PC-9 (cell line): Measurements from ENCODE around the gene UBE2R2. TPM values are rescaled to one million over a fixed set of nuclear protein-coding genes. Genes with fewer than 3 reads are reported as not detected.
"Not testable (repeated sequence)": the region's sequence is repeated elsewhere in the genome, so short reads cannot be mapped to it uniquely, and the experiment has no call there.

Source experiments
- BruUV-seq: library from RNA; stranded (reverse); fragments of 400-500 nt; replicated peaks from 2 replicates; lab custom pipeline; 2021; lab: Mats Ljungman, UMichigan
- CTCF ChIA-PET: fragments of 300-600 bp; sonication (Branson Sonifier 250); formaldehyde crosslinking; loops from one replicate; lab custom pipeline; 2022; ENCODE audit warnings: antibody characterized with exemption; lab: Charles Lee
- POLR2A ChIA-PET: fragments of 300-600 bp; sonication (Branson Sonifier 250); formaldehyde crosslinking; loops from one replicate; lab custom pipeline; 2022; ENCODE audit warnings: antibody characterized with exemption; ENCODE audit not compliant: unreplicated experiment; lab: Charles Lee
- DNase-seq, 2 experiments: peaks; one replicate each; pipeline versions ENCODE4 v3.0.0 to v3.0.0-alpha.2; 2015 to 2022; ENCODE audit warnings: mixed read lengths in 1 of 2
- H2AFZ ChIP-seq: fragments of 200-600 bp; sonication (generic); 2 replicates; pipeline ENCODE4 v1.8.1; 2017; ENCODE audit warnings: antibody characterized with exemption
- H3F3A ChIP-seq: fragments of 200-600 bp; sonication (generic); 2 replicates; pipeline ENCODE4 v1.8.1; 2017; ENCODE audit warnings: antibody characterized with exemption, mild to moderate bottlenecking, low read depth; ENCODE audit not compliant: insufficient read depth
- H3K27ac ChIP-seq: fragments of 200-600 bp; sonication (generic); 2 replicates; pipeline ENCODE4 v1.6.1; 2016; ENCODE audit warnings: mixed run types
- H3K27me3 ChIP-seq: fragments of 200-600 bp; sonication (generic); 2 replicates; pipeline ENCODE4 v1.6.1; 2016; ENCODE audit warnings: low read depth, mixed run types; ENCODE audit not compliant: insufficient read depth
- H3K36me3 ChIP-seq: fragments of 200-600 bp; sonication (generic); 2 replicates; pipeline ENCODE4 v1.6.1; 2016; ENCODE audit warnings: low read depth, mixed run types
- H3K4me1 ChIP-seq: fragments of 200-600 bp; sonication (generic); replicated peaks from 2 replicates; pipeline ENCODE4 v1.6.1; 2016; ENCODE audit warnings: mixed run types; ENCODE audit not compliant: insufficient read depth
- H3K4me2 ChIP-seq: fragments of 200-600 bp; sonication (generic); 2 replicates; pipeline ENCODE4 v1.6.1; 2017; ENCODE audit warnings: mixed run types
- H3K4me3 ChIP-seq: fragments of 200-600 bp; sonication (generic); 2 replicates; pipeline ENCODE4 v1.6.1; 2016; ENCODE audit warnings: mixed run types
- H3K79me2 ChIP-seq: fragments of 200-600 bp; sonication (generic); 2 replicates; pipeline ENCODE4 v1.6.1; 2017; ENCODE audit warnings: low read depth, mixed run types
- H3K9me2 ChIP-seq: fragments of 200-600 bp; sonication (generic); 2 replicates; pipeline ENCODE4 v1.8.1; 2017; ENCODE audit warnings: mild to moderate bottlenecking; ENCODE audit not compliant: insufficient read depth
- H3K9me3 ChIP-seq: fragments of 200-600 bp; sonication (generic); 2 replicates; pipeline ENCODE4 v1.8.1; 2016; ENCODE audit warnings: low read depth; ENCODE audit not compliant: insufficient read depth
- H4K20me1 ChIP-seq: fragments of 200-600 bp; sonication (generic); 2 replicates; pipeline ENCODE4 v1.8.1; 2017; ENCODE audit not compliant: insufficient read depth
- EZH2 ChIP-seq: fragments of 200-600 bp; sonication (generic); IDR thresholded peaks from 2 replicates; pipeline ENCODE4 v1.8.0; 2017; ENCODE audit warnings: antibody characterized with exemption, low read depth
- intact Hi-C: fragments of 100-400 bp; cut with micrococcal nuclease; formaldehyde crosslinking; loops from one replicate; pipeline ENCODE4 v1.10.0; 2022; ENCODE audit not compliant: unreplicated experiment
- total RNA-seq: library from RNA; stranded (reverse); gene quantifications from 2 replicates; pipeline ENCODE4 v1.2.3, GENCODE V29; 2021
- TF ChIP-seq, protein P1 (sequence below): fragments of 200-600 bp; sonication (generic); conservative IDR thresholded peaks from 2 replicates; pipeline ENCODE4 v1.6.1; 2017; ENCODE audit warnings: mixed run types, antibody characterized with exemption, mild to moderate bottlenecking, moderate library complexity

The UBE2R2 gene
- total RNA-seq, 1 experiment from 2014 or later: 38.9 TPM

DNA sequence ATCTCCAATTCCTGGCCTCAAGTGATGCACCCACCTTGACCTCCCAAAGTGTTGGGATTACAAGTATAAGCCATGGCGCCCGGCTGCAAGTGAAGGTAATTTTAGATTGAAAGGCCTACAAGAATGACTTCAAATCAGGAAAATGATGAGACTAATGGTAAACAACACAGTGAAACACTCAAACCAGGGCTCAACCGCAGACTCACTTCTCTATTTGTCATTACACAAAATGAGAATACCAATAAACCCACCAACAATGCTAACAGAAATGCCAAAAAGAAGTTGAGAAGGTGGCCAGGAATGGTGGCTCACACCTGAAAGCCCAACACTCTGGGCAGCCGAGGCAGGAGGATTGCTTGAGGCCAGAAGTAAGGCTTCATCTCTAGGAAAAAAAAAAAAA is 139.6 kb downstream of the UBE2R2 start:
- ChIA-PET POLR2A (no interaction called here), CTCF (no interaction called here)
- no peak overlapping the region for H3K4me3 ChIP-seq
- no peaks in the 10 kb centered on the region for H3K9me2 ChIP-seq
- intact Hi-C loops: no loop called here
- no peaks in the 10 kb centered on the region for H3K27me3 ChIP-seq
- no peak overlapping the region for H3K4me2 ChIP-seq
- H3K27ac ChIP-seq: no peak overlapping the region
- H3K9me3 ChIP-seq: no peaks in the 10 kb centered on the region
- no TSS peak for BruUV-seq
- no peaks in the 10 kb centered on the region for H3K79me2 ChIP-seq
- DNase-seq: no peak
- no peak overlapping the region for H2AFZ ChIP-seq
- H3K4me1 ChIP-seq: no peaks in the 10 kb centered on the region
- H3F3A ChIP-seq: no peaks in the 10 kb centered on the region
- H3K36me3 ChIP-seq: 0 out of 2 replicates have a peak, but pooled peaks cover 4% of the 10 kb centered on the region
- TF ChIP-seq, protein P1, sequence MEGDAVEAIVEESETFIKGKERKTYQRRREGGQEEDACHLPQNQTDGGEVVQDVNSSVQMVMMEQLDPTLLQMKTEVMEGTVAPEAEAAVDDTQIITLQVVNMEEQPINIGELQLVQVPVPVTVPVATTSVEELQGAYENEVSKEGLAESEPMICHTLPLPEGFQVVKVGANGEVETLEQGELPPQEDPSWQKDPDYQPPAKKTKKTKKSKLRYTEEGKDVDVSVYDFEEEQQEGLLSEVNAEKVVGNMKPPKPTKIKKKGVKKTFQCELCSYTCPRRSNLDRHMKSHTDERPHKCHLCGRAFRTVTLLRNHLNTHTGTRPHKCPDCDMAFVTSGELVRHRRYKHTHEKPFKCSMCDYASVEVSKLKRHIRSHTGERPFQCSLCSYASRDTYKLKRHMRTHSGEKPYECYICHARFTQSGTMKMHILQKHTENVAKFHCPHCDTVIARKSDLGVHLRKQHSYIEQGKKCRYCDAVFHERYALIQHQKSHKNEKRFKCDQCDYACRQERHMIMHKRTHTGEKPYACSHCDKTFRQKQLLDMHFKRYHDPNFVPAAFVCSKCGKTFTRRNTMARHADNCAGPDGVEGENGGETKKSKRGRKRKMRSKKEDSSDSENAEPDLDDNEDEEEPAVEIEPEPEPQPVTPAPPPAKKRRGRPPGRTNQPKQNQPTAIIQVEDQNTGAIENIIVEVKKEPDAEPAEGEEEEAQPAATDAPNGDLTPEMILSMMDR: no peak
- no peak for TF ChIP-seq EZH2
- H4K20me1 ChIP-seq: no peaks in the 10 kb centered on the region; the same call in 1 of the 2 replicates

DNA sequence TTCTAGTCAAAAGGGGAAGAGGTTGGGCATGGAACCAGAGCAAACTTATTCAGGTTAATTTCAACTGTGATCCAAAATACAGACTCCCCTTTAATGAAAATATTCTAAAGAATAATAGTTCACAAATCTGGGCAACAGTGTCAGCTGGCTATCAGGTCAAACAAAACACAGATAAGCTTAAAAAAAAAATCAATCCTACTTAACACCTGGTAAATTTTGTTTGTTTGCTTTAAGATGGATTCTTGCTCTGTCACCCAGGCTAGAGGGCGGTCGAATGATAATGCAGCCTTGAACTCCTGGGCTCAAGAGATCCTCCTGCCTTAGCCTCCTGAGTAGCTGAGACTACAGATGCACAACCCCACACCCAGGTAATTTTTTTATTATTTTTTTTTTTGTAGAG is 142.8 kb downstream of the UBE2R2 start:
- intact Hi-C loops: no loop called here
- Histone ChIP-seq H3K79me2 (no peaks in the 10 kb centered on the region), H3K4me2 (no peak overlapping the region), H4K20me1 (no peaks in the 10 kb centered on the region; the same call in 1 of the 2 replicates), H3K27ac (no peak overlapping the region), H3K9me2 (no peaks in the 10 kb centered on the region), H2AFZ (no peak overlapping the region), H3F3A (no peaks in the 10 kb centered on the region), H3K27me3 (no peaks in the 10 kb centered on the region), H3K4me3 (no peak overlapping the region), H3K36me3 (no peaks in the 10 kb centered on the region), H3K9me3 (no peaks in the 10 kb centered on the region), H3K4me1 (no peaks in the 10 kb centered on the region)
- no peak for DNase-seq
- BruUV-seq: no TSS peak
- TF ChIP-seq EZH2: no peak
- TF ChIP-seq, protein P1: no peak
- ChIA-PET POLR2A (no interaction called here), CTCF (no interaction called here)

- H4K20me1 ChIP-seq, H3K4me2 ChIP-seq, intact Hi-C loops, H3K4me3 ChIP-seq, H3F3A ChIP-seq, H3K36me3 ChIP-seq, H2AFZ ChIP-seq, H3K4me1 ChIP-seq, CTCF ChIA-PET, H3K9me2 ChIP-seq, H3K27me3 ChIP-seq, H3K79me2 ChIP-seq, H3K27ac ChIP-seq, BruUV-seq, DNase-seq, H3K9me3 ChIP-seq, POLR2A ChIA-PET: not testable (repeated sequence)
These were observed 145.5 kb downstream of the UBE2R2 start for GRCh38 chr9:33962468-33962867.

- Histone ChIP-seq H3K36me3 (no peaks in the 10 kb centered on the region), H3K9me2 (no peaks in the 10 kb centered on the region), H3K4me3 (no peak overlapping the region), H4K20me1 (no peaks in the 10 kb centered on the region; the same call in 1 of the 2 replicates), H3K9me3 (no peaks in the 10 kb centered on the region), H3K27me3 (no peaks in the 10 kb centered on the region), H3K4me2 (no peak overlapping the region), H3K4me1 (no peaks in the 10 kb centered on the region), H3K79me2 (no peaks in the 10 kb centered on the region), H3K27ac (no peak overlapping the region), H2AFZ (no peak overlapping the region), H3F3A (peaks cover under 1% of the 10 kb centered on the region; the same call in 1 of the 2 replicates)
- no peak for DNase-seq
- no peak for TF ChIP-seq EZH2
- TF ChIP-seq, protein P1: no peak
- ChIA-PET POLR2A (no interaction called here), CTCF (no interaction called here)
- intact Hi-C loops: no loop called here
- BruUV-seq: no TSS peak
These were observed 147.3 kb downstream of the UBE2R2 start for GRCh38 chr9:33964086-33964768.
